Mesodermal cell (in vitro differentiated cells): Measurements from ENCODE around the gene SPATA20.

Source experiments
- H3K27ac ChIP-seq: 2 replicates; pipeline ENCODE4 v1.7.0; 2013; ENCODE audit warnings: mild to moderate bottlenecking, low read depth, low read length, moderate library complexity; ENCODE audit not compliant: severe bottlenecking
- H3K36me3 ChIP-seq: 2 replicates; pipeline ENCODE4 v1.7.1; 2013; ENCODE audit warnings: mild to moderate bottlenecking, low read length, moderate library complexity; ENCODE audit not compliant: control insufficient read depth, insufficient read depth
- H3K4me1 ChIP-seq: one replicate; pipeline ENCODE4 v1.7.1; 2013; ENCODE audit warnings: mild to moderate bottlenecking, low read length; ENCODE audit not compliant: insufficient read depth, control insufficient read depth, poor library complexity, severe bottlenecking
- H3K4me3 ChIP-seq: 2 replicates; pipeline ENCODE4 v1.7.0; 2013; ENCODE audit warnings: low read length, control low read depth, mild to moderate bottlenecking; ENCODE audit not compliant: insufficient read depth, poor library complexity, severe bottlenecking; ENCODE audit errors: extremely low read depth
- H3K9me3 ChIP-seq: 2 replicates; pipeline ENCODE4 v1.7.1; 2013; ENCODE audit warnings: mild to moderate bottlenecking, low read length, moderate library complexity; ENCODE audit not compliant: control insufficient read depth
- WGBS, 2 experiments: methylation state at CpG; one replicate each; pipeline ENCODE4 v1.1.5; 2013; ENCODE audit warnings: missing lambda C conversion rate in 2 of 2; ENCODE audit not compliant: insufficient coverage in 2 of 2; 5-methylcytosine and 5-hydroxymethylcytosine counted together

SPATA20 gene

DNA sequence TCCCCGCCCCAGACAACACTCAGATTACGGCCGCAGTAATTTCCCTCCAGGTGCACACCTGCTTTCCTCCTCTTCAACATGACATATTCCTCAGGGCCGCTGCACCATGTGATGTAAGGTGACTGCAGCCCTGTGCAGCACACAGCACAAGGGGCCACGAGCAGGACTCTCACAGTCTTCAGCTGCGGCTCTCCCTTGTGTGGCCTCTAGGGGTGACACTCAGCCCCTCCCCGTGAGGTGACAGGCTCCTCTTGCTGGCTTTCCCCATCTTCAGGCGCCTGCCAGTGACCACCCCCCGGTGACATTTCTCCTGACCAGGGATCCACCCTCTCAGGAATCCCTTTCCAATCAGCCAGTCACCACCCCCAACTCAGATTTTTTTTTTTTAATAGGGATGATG is 56.4 kb downstream of the SPATA20 start:
- Histone ChIP-seq H3K9me3 (no peaks in the 10 kb centered on the region), H3K4me3 (no peak overlapping the region), H3K36me3 (no peaks in the 10 kb centered on the region), H3K27ac (no peak overlapping the region), H3K4me1 (no peaks in the 10 kb centered on the region)
- WGBS, 2 experiments, result 66 to 79% methylated on average over 7 of the region's 9 CpGs

GRCh38 chr17:50604513-50604912 is 57.5 kb downstream of the SPATA20 start:
- Histone ChIP-seq H3K27ac (no peak overlapping the region), H3K9me3 (no peaks in the 10 kb centered on the region), H3K36me3 (no peaks in the 10 kb centered on the region), H3K4me3 (no peak overlapping the region), H3K4me1 (no peaks in the 10 kb centered on the region)
- WGBS, 2 experiments, result 65% methylated on average over 9 to 13 of the region's 13 CpGs

GRCh38 chr17:50605429-50605828 is 58.5 kb downstream of the SPATA20 start:
- Histone ChIP-seq H3K27ac (no peak overlapping the region), H3K4me1 (no peaks in the 10 kb centered on the region), H3K4me3 (no peak overlapping the region), H3K36me3 (no peaks in the 10 kb centered on the region), H3K9me3 (no peaks in the 10 kb centered on the region)
- WGBS, 2 experiments, result 90 to 99% methylated on average over 3 to 7 of the region's 10 CpGs
